Measurements from ENCODE around the gene ZNF33B.
"Not testable (repeated sequence)": the region's sequence is repeated elsewhere in the genome, so short reads cannot be mapped to it uniquely, and the experiment has no call there.

The ZNF33B gene

DNA sequence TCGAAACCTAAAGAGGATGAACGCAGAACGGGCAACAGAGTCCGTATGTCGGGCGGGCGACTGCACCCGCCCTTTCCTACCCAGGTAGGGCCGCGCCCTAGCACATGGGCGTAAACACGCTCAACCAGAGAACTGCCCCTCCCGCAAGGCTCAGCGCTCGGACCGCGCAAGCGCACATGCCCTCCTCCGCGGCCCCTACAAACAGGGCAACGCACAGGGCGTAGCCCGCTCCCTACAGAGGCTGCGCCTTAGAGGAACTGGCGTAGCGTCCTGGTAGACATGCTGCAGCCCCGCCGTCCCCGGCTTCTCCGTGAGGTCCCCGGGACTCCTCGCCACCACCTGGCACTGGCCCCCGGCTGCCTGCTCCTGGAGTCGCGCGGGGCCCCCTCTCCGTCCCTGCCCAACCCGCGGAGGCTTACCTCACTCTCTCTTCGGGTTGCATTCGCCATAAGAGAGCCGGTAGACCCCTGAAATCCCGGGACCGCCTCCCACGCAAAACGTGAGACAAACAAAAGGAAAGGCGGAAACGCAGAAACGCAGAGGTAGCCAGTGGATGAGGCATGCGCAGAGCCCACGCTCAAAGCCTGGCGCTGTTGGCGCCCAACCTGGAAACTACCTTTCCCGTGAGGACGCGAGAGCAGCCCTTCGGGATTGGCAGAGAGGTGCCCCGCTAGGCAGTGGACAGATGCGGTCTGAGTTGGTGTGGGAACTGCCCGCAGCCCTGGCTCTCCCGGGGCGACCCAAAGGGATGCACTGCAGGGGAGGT is at the start of gene ZNF33B:
TSS of gene ZNF33B (minus strand) at position 516 of the 766 bp plus-strand sequence. CDS start 1,642 bp downstream, outside the sequence.
- peak; percentile 56 for DNase-seq

DNA sequence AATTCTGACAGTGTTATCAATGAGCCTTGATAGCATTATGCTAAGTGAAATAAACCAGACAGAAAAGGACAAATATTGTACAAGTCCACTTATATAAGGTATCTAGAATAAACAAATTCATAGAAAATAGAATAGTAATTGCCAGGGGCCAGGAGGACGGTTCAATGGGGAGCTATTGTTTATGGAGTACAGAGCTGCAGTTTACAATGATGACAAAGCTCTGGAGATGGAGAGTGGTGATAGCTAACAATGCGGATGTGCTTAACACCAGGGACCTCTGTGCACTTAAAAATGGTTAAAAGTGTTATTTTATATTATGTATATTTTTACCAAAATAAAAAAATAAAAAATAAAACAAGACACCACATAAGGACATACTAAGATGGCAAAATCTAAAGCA is 46.1 kb upstream of the ZNF33B start:
- DNase-seq, result no peak

DNA sequence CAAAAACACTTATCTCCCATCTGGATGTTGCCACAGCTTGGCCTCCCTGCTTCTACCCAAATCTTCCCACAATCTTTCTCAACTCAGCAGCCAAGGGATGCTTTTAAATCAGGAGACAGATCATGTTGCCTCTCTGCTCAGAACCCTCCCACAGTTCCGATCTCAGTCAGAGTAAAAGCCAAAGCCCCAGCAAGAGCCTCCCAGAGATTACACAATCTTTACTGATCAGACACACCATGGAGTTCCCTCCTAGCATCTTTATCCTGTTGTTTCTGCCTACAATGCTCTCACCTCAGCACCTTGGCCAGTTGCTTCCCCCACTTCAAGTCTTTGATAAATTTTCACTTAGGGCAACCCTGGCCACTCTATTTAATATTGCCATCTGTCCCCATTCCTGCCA is 41.9 kb upstream of the ZNF33B start:
- DNase-seq, result no peak

DNA sequence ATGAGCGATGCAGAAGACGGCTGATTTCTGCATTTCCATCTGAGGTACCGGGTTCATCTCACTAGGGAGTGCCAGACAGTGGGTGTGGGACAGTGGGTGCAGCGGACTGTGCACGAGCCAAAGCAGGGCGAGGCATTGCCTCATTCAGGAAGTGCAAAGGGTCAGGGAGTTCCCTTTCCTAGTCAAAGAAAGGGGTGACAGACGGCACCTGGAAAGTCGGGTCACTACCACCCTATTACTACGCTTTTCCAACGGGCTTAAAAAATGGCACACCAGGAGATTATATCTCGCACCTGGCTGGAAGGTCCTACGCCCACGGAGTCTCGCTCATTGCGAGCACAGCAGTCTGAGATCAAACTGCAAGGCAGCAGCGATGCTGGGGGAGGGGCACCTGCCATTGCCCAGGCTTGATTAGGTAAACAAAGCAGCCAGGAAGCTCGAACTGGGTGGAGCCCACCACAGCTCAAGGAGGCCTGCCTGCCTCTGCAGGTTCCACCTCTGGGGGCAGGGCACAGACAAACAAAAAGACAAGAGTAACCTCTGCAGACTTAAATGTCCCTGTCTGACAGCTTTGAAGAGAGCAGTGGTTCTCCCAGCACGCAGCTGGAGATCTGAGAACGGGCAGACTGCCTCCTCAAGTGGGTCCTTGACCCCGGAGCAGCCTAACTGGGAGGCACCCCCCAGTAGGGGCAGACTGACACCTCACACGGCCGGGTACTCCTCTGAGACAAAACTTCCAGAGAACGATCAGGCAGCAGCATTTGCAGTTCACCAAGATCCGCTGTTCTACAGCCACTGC is 27.0 kb upstream of the ZNF33B start:
- not testable (repeated sequence) for DNase-seq

DNA sequence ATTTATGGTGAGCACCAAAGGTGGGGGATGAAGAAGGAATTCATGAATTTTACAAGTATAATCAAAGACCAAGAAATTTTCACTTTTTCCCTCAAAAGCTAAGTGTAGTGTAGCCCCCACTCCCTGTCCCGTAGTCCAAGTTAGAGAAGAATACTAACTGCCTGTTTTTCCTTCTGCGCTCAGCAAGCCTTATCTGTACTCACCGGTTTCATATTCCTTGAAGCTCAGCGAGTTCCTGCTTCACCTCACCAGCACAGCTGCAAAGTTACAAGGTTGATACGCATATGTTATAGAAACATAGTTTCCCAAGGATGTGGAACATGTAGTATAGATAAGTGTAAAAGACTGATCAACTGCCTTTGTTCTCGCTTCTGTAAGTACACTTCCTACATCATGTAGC is 16.0 kb upstream of the ZNF33B start:
- DNase-seq, result no peak

DNA sequence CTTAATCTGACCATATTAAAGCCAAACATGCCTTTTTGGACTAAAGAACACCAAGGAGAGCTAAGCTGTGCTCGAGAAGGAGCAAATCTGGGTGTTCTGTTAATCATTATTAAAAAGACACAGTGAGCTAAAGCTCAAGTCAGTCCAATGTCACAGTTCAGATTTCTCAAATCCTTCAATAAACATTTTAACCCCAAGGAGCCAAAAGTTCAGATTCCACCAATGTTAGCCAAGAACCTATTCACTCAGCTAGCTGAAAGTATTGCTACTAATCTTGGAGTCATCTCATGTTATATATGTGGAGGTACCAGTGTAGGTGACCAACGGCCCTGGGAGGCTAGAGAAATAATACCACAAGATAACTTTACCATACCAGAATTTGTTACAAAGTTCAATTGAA is 14.5 kb upstream of the ZNF33B start:
- DNase-seq, result no peak

DNA sequence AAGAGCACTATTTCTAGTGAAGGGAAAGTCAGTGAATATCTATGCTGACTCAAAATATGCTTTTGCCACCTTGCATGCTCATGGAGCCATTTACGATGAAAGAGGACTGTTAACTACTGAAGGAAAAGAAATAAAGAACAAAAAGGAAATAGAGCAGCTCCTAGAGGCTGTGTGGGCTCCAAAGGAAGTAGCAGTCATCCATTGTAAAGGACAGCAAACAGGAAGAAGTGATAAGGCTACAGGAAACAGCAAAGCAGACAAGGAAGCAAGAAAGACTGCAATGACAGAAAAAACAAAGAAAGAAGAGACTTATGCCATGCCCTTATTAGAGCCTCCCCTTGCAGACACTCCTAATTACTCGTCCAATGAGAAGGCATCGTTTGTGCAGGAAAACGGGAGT is 12.0 kb upstream of the ZNF33B start:
- DNase-seq, result no peak

DNA sequence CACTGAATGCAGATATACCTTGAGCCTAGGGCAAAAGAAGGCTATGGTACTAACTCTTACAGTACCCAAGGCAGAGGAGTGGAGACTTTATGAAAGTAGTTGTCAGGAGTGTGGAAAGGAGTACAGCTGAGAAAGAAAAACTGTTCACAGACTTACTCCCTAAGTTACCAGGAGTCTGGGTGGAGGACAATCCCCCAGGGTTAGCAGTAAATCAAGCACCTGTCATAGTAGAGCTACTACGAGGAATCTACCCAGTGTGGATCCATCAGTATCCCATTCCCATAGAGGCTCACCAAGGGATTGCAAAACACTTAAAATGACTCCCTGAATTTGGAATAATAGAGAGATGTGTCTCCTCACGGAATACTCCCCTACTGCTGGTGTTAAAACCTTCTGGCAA is 10.1 kb upstream of the ZNF33B start:
- no peak for DNase-seq

DNA sequence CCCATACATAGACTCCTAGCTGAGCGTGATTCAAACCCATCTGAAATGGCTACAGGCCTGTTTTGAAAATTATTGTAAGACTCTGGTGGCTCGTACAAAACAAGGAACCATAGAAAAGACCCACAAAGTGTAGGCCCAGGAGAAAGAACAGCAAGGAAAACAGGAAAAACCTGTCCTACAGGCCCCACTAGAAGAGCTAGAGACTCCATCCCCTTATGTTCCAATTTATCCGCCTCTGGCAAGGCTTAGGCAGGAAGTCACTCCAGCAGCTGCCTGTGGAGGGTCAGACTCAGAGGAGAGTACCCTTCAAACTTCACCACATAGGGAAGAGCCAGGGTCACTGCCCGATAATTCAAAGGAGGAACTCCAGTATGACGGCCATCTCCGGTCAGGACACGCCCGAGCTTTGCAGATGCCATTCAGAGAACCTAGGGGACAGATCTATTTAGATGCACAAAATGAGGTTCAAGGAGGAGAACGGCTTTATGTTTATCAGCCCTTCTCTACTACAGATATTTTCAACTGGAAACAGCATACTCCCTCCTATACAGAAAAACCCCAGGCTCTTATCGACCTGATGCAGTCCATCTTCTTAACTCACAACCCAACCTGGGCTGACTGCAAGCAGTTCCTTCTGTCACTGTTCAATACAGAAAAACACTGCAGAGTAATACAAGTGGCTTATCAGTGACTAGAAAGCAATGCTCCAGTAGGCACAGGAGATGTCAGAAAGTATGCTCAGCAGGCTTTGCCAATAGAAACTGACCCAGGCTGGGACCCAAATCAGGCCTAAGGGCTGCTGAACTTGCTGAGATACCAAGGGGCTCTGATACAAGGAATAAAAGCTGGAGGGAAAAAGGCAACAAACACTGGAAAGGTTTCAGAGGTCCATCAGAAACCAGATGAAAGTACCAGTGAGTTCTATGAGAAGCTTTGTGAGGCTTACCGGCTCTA is 8.6 kb upstream of the ZNF33B start:
- no peak for DNase-seq

DNA sequence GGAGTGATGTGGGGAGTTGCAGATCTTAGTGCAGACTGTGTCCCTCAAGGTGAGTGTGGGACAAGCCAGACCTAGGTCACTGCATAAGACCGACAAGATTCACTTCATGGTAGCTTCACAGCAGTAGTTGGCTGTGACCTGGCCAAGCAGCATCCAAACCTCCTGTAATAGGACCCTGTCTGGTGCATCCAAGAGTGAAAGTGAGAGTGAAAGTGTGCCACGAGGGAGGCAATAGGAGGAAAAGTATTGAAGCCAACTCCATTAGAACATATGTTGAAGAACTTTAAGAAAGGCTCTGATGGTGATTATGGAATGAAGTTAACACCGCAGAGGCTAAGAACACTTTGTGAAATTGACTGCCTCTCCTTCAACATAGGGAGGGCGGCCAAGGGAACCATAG is 7.8 kb upstream of the ZNF33B start:
- DNase-seq, result no peak

DNA sequence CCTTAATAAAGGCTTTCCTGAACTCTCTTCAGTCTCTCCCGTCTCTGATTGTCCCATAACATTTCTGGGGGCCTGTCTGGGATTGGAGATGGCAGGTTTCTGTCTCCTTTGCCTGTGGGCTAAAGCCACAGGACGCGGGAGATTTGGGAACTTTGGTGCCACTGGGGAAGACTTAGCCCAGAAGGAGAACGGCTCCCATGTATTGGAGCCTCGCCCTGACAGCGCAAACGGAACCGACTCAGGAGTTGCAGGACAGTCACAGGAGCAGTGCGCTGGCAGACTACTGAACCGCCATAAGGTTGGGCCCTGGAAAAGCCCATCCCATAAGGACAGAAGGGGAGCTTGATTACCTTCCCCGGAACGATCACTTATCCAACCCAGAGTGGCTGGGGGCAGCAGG is 7.1 kb upstream of the ZNF33B start:
- no peak for DNase-seq

DNA sequence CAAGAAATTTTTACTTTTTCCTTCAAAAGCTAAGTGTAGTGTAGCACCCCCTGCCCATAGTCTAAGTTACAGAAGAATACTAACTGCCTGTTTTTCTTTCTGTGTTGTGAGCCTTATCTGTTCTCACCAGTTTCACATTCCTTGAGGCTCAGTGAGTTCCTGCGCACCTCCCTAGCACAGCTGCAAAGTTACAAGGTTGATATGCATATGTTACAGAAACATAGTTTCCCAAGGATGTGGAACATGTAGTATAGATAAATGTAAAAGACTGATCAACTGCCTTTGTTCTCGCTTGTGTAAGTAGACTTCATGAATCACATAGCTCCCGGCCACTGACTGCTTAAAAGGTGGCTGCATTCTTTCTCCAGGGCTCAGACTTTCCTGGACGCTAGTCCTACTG is 6.7 kb upstream of the ZNF33B start:
- no peak for DNase-seq

DNA sequence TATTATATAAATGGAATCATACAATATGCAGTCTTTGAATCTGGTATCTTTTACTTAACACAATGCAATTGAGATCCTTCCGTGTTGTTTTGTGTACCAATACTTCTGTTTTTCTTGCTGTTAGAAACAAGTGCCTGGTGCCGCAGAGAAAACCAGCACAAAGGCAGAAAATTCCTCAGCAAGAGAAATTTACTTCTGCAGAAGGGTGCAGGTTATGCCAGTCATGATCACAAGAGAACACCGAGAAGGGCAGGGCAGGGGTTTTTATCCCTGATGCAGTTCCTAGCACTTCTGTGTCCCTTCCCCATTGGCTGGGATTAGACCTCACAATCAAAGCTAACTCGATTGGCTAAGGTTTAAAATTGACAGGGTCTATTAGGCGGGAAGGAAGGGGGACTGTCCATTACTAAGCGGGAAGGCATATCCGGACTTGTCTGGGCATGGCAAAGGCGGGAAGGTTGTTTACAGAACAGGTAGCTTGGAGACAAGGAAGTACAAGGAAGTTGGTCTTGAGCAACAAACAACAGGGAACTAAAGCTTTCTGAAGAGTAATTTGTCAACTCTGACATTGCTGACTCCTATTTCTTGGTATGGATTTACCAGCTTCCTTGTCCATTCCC is 2.4 kb upstream of the ZNF33B start:
- DNase-seq, result no peak

DNA sequence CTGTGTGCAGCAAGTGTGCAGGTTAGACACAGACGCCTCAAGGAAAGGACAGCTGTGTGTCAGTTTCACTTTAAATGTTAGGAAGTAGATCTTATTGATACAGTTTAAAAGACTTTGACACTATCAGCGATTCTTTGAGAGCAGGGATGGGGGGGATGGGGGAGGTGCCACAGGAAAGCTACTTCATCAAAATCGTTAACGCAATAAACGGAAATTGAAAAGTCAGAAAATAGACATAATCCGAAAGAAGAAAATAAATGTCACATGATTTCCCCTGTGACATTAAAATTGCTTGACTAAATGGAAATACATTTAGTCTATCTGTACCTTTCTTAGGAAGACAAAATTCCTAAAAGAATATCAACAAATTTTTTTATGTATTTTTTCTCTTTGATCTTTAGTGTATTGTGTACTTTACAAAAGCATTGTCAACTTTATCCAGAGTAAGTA is 476 bp upstream of the ZNF33B start:
- no peak for DNase-seq

DNA sequence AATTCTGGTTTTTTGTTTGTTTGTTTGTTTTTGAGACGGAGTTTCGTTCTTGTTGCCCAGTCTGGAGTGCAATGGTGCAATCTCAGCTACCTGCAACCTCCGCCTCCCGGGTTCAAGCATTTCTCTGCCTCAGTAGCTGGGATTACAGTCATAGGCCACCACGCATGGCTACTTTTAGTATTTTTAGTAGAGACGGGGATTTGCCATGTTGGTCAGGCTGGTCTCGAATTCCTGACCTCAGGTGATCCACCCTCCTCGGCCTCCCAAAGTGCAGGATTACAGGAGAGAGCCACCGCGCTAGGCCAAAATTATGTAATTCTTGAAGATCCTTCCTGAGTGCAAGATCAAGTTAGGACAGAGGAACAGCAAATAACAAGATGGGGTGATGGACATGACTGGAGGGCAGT is 719 bp downstream of the ZNF33B start:
- DNase-seq, result no peak

DNA sequence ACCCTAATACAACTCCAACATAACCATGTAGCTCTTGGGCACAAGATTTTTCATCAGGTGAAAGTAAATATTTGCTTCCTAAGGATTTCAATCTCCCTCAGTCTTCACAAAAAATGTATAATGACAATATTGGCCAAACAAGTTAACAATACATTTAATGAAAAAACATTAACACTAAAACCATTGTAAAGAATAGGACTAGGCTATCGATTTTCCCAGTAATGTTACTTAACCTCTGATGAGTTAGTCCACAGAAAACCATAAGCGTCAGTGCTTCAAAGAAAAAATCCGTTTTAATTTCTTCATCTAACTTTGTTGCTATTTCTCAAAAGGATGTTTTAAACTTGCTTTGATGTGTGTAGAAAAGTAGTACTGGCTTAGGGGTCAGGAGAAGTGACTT is 1.2 kb downstream of the ZNF33B start:
- no peak for DNase-seq

DNA sequence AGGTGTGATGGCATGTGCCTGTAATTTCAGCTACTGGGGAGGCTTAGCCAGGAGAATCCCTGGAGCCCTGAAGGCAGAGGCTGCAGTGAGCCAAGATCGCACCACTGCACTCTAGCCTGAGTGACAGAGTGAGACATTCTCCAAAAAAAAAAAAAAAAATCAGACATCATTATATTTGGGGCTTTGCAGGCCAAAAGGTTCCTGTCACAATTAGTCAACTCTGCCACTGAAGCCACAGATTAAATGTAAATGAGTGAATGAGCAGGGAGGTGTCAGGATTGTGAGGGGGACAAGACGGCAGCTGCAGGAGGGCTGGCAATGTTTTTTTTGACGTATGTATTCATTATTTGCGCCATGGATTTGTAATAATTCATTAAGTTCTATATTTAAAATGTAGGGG is 3.3 kb downstream of the ZNF33B start:
- DNase-seq, result no peak

DNA sequence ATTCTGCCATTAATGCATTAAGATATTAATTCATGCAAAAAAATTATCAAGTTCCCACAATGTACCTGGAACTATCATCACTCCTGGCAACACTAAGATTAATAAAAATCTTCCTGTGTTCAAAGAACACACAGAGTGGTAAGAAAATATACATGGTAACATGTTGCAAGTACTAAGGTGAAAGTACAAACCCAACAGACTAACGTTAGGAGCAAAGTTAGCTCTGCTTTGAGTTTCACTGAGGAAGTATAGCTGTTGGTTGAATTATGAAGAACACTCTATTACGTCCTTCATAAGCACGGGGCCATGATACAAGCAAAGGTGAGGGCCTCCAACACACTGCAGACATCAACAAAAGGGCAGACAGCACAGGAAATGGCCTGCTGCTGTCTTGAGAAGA is 5.8 kb downstream of the ZNF33B start:
- no peak for DNase-seq

DNA sequence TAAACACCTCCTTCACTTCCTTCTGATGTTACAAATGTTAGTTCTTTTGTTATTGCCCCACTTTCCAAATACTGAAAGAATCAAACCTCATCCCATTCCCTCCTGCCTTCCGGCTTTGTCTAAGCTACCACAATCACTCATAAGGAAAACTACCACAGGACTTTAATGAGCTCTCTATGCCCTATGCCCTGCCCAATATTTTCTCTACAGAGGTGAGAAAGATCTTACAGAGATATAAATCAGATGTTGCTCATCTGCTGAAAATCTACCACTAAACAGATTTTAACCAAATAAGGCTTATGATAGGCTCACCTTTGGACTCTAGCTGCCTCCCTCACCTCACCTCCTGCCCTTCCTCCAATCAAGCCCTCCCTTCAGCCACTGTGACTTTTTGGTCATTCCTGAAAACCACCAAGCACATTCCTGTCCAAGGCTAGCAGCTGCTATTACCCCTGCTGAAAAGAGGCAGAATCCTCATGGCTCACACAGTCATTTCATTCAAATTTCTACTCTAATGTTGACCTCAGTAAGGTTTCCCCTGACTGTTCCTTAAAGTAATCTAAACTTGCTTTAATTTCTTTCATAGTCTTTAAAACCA is 7.7 kb downstream of the ZNF33B start:
- no peak for DNase-seq

DNA sequence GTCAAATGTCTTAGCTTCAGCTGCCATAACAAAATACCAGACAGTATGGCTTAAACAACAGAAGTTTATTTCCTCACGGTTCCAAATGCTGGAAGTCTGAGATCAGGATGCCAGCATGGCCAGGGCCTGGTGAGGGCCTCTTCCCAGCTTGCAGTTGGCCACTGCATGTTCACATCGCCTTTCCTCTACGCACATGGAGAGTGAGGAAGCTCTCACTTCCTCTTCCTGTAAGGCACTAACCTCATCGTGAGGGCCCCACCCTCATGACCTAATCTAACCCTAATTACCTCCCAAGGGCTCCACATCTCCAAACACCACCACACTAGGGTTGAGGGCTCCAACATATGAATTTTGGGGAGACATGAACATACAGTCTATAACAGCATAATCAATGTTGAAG is 14.4 kb downstream of the ZNF33B start:
- DNase-seq, result no peak

DNA sequence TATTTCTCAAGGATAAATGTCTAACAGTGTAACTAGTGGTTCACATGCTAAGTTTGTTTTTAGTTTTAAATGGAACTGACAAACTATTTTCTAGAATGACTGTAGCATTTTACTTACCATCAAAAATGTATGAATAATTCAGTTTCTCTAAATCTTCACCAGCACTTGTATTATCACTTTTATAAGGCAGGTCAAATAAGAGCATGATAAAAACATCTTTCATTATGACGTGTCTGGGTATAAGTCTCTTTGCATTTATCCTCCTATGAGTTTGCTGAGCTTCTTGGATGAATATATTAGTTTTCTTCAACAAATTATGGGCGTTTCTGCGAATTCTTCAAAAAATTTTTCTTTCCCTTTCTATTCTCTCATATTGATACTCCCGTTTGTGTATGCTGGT is 19.9 kb downstream of the ZNF33B start:
- DNase-seq, result no peak

DNA sequence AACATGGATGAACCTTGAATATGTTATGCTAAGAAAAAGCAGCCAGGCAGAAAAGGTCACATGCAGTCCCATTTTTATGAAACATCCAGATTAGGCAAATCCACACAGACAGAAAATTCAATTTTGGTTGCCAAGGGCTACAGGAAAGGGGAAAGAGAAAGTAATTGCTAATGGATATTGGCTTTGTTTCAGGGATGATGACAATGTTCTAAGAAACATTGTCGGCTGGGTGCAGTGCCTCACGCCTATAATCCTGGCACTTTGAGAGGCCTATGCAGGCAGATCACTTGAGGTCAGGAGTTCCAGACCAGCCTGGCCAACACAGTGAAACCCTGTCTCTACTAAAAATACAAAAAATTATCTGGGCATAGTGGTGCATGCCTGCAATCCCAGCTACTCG is 23.0 kb downstream of the ZNF33B start:
- DNase-seq, result no peak
